Measurements from ENCODE around the gene NKX1-2. TPM values are rescaled to one million over a fixed set of nuclear protein-coding genes. Genes with fewer than 3 reads are reported as not detected.
A peak's percentile ranks its signal among the peaks of the same experiment; 100 is the strongest.

The NKX1-2 gene
- total and polyA plus RNA-seq, 2 of the 8 experiments (the other 6 are each of a cell fraction or from before 2014, with no cell fraction given) = 12.7 to 34.9 TPM

DNA sequence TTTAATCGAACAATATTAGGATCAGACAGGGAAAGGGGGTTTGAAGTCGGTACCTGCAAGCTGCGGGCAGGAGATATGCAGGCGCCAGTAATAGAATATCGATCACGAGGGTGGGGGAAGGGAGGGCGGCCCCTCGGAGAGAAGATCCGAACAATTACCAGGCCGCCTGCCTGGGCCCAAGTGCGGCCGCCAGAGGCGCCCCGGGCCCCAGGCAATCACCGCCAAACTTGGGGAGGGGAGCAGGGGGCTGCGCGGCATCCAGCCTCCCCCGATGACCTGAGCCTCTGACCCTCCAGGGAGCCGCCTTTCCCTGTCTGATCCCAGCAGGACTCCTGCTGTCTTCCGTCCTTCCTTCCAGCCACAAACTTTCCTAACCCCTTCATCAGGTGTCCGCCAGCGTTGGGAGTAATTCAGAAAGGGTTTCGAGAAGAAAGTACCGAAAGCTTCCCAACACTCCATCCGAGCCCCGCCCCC is 1.1 kb downstream of the NKX1-2 start (continued):
- TF ChIP-seq RXRA (IDR thresholded peaks at IDR 0.05; ENCODE audit: insufficient read depth, low read depth, low read length) = no peak
- TF ChIP-seq SUZ12 (IDR thresholded peaks at IDR 0.05; ENCODE audit: low read length) = no peak
- no peak for TF ChIP-seq CBX5 (IDR thresholded peaks at IDR 0.05; ENCODE audit: low read depth, low read length)
- TF ChIP-seq, protein P1, sequence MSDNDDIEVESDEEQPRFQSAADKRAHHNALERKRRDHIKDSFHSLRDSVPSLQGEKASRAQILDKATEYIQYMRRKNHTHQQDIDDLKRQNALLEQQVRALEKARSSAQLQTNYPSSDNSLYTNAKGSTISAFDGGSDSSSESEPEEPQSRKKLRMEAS (IDR thresholded peaks at IDR 0.05) = 0 out of 2 replicates have a peak, but pooled peaks have one; percentile 13
- no peak for TF ChIP-seq CHD1 (IDR thresholded peaks at IDR 0.05; ENCODE audit: low read depth, low read length)
- TF ChIP-seq BACH1 (IDR thresholded peaks at IDR 0.05; ENCODE audit: low read length) = no peak
- no peak for TF ChIP-seq JUND (IDR thresholded peaks at IDR 0.05; ENCODE audit: low read length)
- TF ChIP-seq YY1 (IDR thresholded peaks at IDR 0.05; ENCODE audit: low read depth, low read length) = 0 out of 2 replicates have a peak, but pooled peaks have one; percentile 16
- no peak for TF ChIP-seq KDM5A (IDR thresholded peaks at IDR 0.05; ENCODE audit: low read length)
- peak in 1 of 2 experiments; percentile 68; a peak in 1 of 4 replicates for TF ChIP-seq SIN3A (conservative IDR thresholded peaks at IDR 0.05 in 1 of 2, IDR thresholded peaks at IDR 0.05 in 1 of 2; ENCODE audit: low read depth in 1 of 2, low read length in 2 of 2)
- no peak for TF ChIP-seq RBBP5 (IDR thresholded peaks at IDR 0.05; ENCODE audit: borderline replicate concordance, low read depth, low read length)
- TF ChIP-seq TCF12 (IDR thresholded peaks at IDR 0.05; ENCODE audit: low read depth, low read length) = 0 out of 2 replicates have a peak, but pooled peaks have one; percentile 21
- TF ChIP-seq RAD21 (IDR thresholded peaks at IDR 0.05 in 1 of 2, conservative IDR thresholded peaks at IDR 0.05 in 1 of 2; ENCODE audit: low read depth in 2 of 2, low read length in 2 of 2) = peak; percentile 19 to 51; a peak in 3 of 4 replicates
- no peak for TF ChIP-seq SRF (IDR thresholded peaks at IDR 0.05; ENCODE audit: low read depth, low read length)
- no peak for TF ChIP-seq CREB1 (IDR thresholded peaks at IDR 0.05)
- TF ChIP-seq TEAD4 (IDR thresholded peaks at IDR 0.05; ENCODE audit: low read depth, low read length) = no peak
- TF ChIP-seq EZH2 (IDR thresholded peaks at IDR 0.05; ENCODE audit: low read depth, low read length, severe bottlenecking) = peak; percentile 21
- TF ChIP-seq, protein P2, sequence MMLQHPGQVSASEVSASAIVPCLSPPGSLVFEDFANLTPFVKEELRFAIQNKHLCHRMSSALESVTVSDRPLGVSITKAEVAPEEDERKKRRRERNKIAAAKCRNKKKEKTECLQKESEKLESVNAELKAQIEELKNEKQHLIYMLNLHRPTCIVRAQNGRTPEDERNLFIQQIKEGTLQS (IDR thresholded peaks at IDR 0.05; ENCODE audit: insufficient read depth, low read depth, low read length) = no peak
- no peak for TF ChIP-seq SP4 (IDR thresholded peaks at IDR 0.05; ENCODE audit: low read length)
- TF ChIP-seq ASH2L (IDR thresholded peaks at IDR 0.05; ENCODE audit: low read length) = peak; percentile 23
- no peak for TF ChIP-seq POLR2AphosphoS5 (IDR thresholded peaks at IDR 0.05; ENCODE audit: low read depth, low read length)
- no peak for TF ChIP-seq MAFK (IDR thresholded peaks at IDR 0.05; ENCODE audit: low read depth, low read length)
- peak; percentile 19; the same call in 1 of the 2 replicates for TF ChIP-seq SP1 (IDR thresholded peaks at IDR 0.05; ENCODE audit: low read depth, low read length)
- peak; percentile 43 for TF ChIP-seq NANOG (IDR thresholded peaks at IDR 0.05; ENCODE audit: insufficient read depth, low read depth, low read length, poor library complexity, severe bottlenecking)
- TF ChIP-seq FOSL1 (IDR thresholded peaks at IDR 0.05; ENCODE audit: insufficient read depth, low read depth, low read length) = no peak
- TF ChIP-seq TAF7 (optimal IDR thresholded peaks at IDR 0.05; ENCODE audit: borderline replicate concordance, low read depth, low read length) = no peak

Data from H1 (cell line).